ENCODE measurements around the gene GALK2. TPM values are rescaled to one million over a fixed set of nuclear protein-coding genes. Genes with fewer than 3 reads are reported as not detected.
A peak's percentile ranks its signal among the peaks of the same experiment; 100 is the strongest.

The GALK2 gene
- 10 to 100 TPM; 22.6 to 24.1 TPM for total RNA-seq

DNA sequence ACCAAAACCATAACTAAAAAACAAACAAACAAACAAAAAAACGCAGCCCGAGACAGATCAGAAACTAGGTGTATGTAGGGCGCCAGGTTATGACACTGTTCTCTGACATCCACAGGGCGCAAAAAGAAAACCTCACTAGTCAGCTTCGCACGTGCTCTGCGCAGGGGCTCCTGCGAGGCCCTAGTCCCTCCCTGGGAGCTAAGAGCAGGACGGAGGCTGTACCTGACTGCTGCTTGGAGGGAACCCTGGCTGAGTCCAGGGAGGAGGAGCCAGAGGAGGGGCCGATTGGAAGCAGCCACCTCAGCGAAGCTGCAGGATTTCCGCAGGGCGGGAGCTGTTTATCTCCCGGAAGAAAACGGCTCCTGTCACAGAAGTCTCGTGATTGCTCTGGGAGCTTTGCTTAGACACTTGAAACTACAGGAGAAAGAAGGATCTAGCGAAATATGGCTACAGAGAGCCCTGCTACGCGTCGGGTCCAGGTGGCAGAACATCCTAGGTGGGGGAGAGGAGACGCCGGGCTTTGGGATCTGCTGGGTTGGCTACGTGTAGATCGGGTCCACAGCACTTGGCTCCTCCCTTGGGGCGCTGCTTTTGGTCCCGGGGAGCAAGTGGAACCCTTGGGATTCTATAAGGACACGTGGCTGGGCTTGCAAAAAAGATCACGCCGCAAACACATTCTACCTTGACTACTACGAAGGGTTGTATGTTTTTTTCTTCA is at the start of gene GALK2:
GALK2 (plus strand) TSS at position 368 of the 718 bp plus-strand sequence; CDS start at position 444, 76 bp downstream.
- Mint-ChIP-seq H3K4me3 (peak within 1 kb of the TSS; percentile 96), H3K36me3 (ENCODE audit: low read depth) (peaks cover 4% of the 10 kb centered on the region), H3K27ac (peak within 1 kb of the TSS; percentile 94), H3K4me1 (ENCODE audit: low read depth) (peaks cover 25% of the 10 kb centered on the region), H3K27me3 (ENCODE audit: low read depth) (no peaks in the 10 kb centered on the region), H3K9me3 (no peaks in the 10 kb centered on the region)
- peak; percentile 91 for DNase-seq
- CTCF ChIA-PET: interaction anchor here (1.0 to 1.3 kb wide), 2 partner anchors 22 to 23 kb away, joined by 3 read pairs; no protein-coding TSS in a partner anchor
- intact Hi-C loops (cut with micrococcal nuclease): loop anchor here (1.0 kb wide), 4 partner anchors 15 to 359 kb away; partner anchors contain the start of genes CEP152, COPS2, EID1 and SECISBP2L

DNA sequence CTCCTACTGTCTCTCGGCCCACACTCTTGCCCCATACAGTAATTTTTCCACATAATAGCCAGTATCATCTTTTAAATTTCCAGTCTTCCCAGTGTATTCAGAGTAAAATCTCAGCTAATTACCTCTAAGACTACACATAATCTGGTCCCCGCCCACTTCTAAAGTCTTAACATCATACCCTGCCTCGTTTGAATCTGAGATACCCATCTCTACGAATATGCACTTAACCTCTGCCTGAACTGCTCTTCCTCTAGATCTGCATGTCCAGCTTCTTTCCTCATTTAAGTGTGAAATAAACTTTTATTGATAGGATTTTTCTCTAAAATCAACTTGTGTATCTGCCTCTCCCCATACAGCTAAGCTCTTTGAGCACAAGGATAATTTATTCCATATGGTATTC is 49.2 kb upstream of the GALK2 start:
- CTCF ChIA-PET: interaction anchor here (0.6 kb wide), 1 partner anchor 62 kb away, joined by 4 read pairs; no protein-coding TSS in a partner anchor
- H3K4me3 Mint-ChIP-seq: no peak overlapping the region
- H3K4me1 Mint-ChIP-seq (ENCODE audit: low read depth): no peaks in the 10 kb centered on the region
- H3K9me3 Mint-ChIP-seq: no peaks in the 10 kb centered on the region
- no peak overlapping the region for H3K27ac Mint-ChIP-seq
- intact Hi-C loops (cut with micrococcal nuclease): no loop called here
- H3K36me3 Mint-ChIP-seq (ENCODE audit: low read depth): peaks cover 13% of the 10 kb centered on the region
- H3K27me3 Mint-ChIP-seq (ENCODE audit: low read depth): no peaks in the 10 kb centered on the region
- DNase-seq: no peak

DNA sequence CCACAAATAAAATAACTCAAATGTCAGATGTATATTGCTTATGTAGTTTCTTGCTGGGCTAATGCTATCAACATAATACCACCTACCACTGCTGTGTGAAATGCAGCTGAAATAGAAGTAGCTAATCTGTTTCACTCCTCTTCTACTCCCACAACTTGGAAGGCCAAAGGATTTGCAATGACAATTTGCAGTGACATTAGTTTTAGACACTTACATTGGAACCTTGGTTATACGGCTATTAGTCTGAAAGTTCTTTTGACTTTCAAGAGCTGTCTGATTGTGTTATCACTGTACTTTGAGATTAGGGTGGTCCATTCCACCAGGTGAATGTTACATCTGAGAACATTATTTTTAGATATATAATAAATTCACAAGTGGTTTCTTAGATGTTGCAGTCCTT is 48.1 kb upstream of the GALK2 start:
- Mint-ChIP-seq H3K4me1 (ENCODE audit: low read depth) (no peaks in the 10 kb centered on the region), H3K9me3 (no peaks in the 10 kb centered on the region), H3K36me3 (ENCODE audit: low read depth) (peaks cover 4% of the 10 kb centered on the region), H3K4me3 (no peak overlapping the region), H3K27me3 (ENCODE audit: low read depth) (no peaks in the 10 kb centered on the region), H3K27ac (no peak overlapping the region)
- CTCF ChIA-PET: no interaction called here
- no peak for DNase-seq
- intact Hi-C loops (cut with micrococcal nuclease): no loop called here

DNA sequence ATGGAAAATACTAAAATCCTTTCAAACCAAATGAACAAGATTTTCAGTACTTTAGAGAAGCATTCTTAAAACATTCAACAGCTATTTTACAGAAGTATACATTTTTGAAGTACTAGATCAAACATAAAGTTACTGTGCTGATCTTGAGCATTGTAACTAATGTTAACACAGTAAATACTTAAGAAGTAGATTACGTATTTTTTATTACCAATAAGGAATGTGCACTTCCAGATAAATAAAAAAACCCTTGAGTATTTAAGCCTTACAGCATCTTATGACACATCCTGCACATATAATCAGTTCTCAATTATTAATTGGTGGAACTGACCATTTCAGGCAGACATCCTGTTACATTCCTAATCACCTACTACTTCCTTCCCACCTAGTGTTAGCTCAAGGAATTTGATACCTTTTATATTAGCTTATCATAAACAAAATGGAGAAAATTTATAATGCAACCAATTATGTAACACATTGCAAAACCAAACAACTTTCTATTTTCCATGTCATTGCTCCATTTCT is 47.4 kb upstream of the GALK2 start:
- Mint-ChIP-seq H3K4me3 (no peak overlapping the region), H3K36me3 (ENCODE audit: low read depth) (peaks cover 2% of the 10 kb centered on the region), H3K27ac (no peak overlapping the region), H3K9me3 (no peaks in the 10 kb centered on the region), H3K4me1 (ENCODE audit: low read depth) (no peaks in the 10 kb centered on the region), H3K27me3 (ENCODE audit: low read depth) (no peaks in the 10 kb centered on the region)
- no peak for DNase-seq
- CTCF ChIA-PET: no interaction called here
- intact Hi-C loops (cut with micrococcal nuclease): no loop called here

DNA sequence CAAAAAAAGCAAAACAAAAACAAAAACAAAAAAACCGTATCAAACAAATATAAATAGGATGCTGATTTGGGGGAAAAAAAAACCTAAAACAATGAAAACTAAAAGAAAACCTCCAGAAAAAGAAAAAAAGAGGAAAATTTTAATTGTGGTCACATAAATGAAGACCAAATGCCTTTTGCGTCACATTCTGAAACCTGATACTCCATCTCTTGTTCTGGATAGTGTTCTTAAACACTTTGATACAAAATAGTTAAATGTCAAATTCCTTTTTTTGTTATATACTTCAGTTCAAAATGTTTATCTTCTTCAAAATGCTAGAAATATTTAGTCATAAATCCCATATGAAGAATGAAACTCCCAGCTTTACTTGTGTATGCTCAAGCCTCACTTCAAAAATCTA is 45.7 kb upstream of the GALK2 start:
- CTCF ChIA-PET: no interaction called here

DNA sequence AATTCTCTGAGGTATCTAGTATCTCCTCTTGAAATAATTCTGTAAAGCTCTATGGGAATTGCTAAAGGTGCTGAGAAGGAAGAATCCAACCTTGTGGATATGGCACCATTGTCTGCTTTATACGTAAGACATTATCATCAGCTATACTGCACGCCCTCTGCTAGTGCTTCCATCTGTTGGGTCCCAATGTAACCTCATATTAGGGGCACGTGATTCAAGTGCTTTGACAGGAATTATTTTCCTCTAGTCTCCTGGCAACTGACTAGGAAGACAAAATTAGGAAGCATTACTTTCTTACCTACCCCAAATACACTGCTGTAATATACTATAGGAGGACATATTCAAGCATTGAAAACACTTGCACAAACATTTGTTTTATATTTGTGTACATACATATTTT is 38.6 kb upstream of the GALK2 start:
- peaks cover 32% of the 10 kb centered on the region for H3K36me3 Mint-ChIP-seq (ENCODE audit: low read depth)
- H3K4me3 Mint-ChIP-seq: no peak overlapping the region
- intact Hi-C loops (cut with micrococcal nuclease): no loop called here
- H3K27ac Mint-ChIP-seq: peak overlapping the region; percentile 44
- H3K9me3 Mint-ChIP-seq: no peaks in the 10 kb centered on the region
- no peak for DNase-seq
- CTCF ChIA-PET: interaction anchor here (0.7 kb wide), 1 partner anchor 14 kb away, joined by 3 read pairs; no protein-coding TSS in a partner anchor
- no peaks in the 10 kb centered on the region for H3K4me1 Mint-ChIP-seq (ENCODE audit: low read depth)
- no peaks in the 10 kb centered on the region for H3K27me3 Mint-ChIP-seq (ENCODE audit: low read depth)

More for the DNA sequence above, 45.7 kb upstream of the GALK2 start:
- no peak for DNase-seq
- H3K36me3 Mint-ChIP-seq (ENCODE audit: low read depth): peaks cover 8% of the 10 kb centered on the region
- no peaks in the 10 kb centered on the region for H3K9me3 Mint-ChIP-seq
- H3K4me3 Mint-ChIP-seq: no peak overlapping the region
- H3K27ac Mint-ChIP-seq: no peak overlapping the region
- no peaks in the 10 kb centered on the region for H3K27me3 Mint-ChIP-seq (ENCODE audit: low read depth)
- H3K4me1 Mint-ChIP-seq (ENCODE audit: low read depth): no peaks in the 10 kb centered on the region
- intact Hi-C loops (cut with micrococcal nuclease): no loop called here

DNA sequence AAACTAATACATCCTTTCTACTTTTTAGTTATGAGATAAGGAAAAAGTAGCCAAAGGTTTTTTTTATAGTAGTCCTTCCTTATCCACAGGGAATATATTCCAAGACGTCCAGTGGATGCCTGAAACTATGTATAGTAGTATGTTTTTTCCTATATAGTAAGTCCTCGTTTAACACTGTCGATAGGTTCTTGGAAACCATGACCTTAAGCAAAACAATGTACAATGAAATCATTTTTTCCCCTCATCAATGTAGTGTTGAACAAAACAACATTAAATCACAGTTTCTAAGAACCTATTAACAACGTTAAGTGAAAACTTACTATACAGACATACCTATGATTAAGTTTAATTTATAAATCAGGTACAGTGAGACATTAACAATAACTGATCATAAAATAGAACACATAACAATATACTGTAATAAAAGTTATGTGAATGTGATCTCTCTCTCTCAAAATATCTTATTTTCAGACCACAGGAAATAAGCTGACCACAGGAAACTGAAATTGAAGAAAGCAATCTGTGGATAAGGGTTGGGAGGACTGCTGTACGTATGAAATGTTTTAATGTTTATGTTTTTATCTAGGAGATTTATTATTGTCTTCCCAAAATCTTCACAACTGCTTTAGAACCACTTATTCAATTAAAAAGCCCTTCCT is 35.2 kb upstream of the GALK2 start:
- CTCF ChIA-PET: no interaction called here
- intact Hi-C loops (cut with micrococcal nuclease): no loop called here
- no peak for DNase-seq
- H3K36me3 Mint-ChIP-seq (ENCODE audit: low read depth): peaks cover 25% of the 10 kb centered on the region
- no peak overlapping the region for H3K4me3 Mint-ChIP-seq
- H3K9me3 Mint-ChIP-seq: no peaks in the 10 kb centered on the region
- peaks cover 1% of the 10 kb centered on the region for H3K4me1 Mint-ChIP-seq (ENCODE audit: low read depth)
- no peaks in the 10 kb centered on the region for H3K27me3 Mint-ChIP-seq (ENCODE audit: low read depth)
- H3K27ac Mint-ChIP-seq: no peak overlapping the region

DNA sequence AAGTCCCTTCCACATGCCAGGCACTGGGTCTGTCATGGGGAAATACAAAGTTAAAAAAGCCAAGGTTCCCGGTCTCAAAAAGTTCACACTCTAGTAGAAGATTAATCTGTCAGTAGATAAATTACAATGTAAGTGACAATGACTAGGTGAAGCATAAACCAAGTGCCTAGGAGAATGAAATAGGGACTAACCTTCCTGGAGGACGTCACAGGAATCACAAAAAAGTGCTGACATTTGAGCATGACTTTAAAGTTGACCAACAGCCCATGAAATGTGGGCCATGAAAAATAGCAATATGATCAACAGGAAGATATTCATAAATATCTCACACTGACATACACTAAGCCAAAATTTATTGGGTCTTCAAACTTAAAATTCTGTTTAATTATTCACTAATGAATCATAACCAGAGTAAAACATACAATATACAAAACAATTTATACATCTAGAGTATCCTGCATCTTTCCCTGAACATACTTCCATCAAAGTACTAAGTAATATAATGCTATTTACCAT is 34.6 kb upstream of the GALK2 start:
- no peak for DNase-seq
- intact Hi-C loops (cut with micrococcal nuclease): no loop called here
- H3K9me3 Mint-ChIP-seq: no peaks in the 10 kb centered on the region
- H3K36me3 Mint-ChIP-seq (ENCODE audit: low read depth): peaks cover 23% of the 10 kb centered on the region
- H3K4me3 Mint-ChIP-seq: no peak overlapping the region
- CTCF ChIA-PET: no interaction called here
- peaks cover 1% of the 10 kb centered on the region for H3K4me1 Mint-ChIP-seq (ENCODE audit: low read depth)
- H3K27ac Mint-ChIP-seq: no peak overlapping the region
- H3K27me3 Mint-ChIP-seq (ENCODE audit: low read depth): no peaks in the 10 kb centered on the region

DNA sequence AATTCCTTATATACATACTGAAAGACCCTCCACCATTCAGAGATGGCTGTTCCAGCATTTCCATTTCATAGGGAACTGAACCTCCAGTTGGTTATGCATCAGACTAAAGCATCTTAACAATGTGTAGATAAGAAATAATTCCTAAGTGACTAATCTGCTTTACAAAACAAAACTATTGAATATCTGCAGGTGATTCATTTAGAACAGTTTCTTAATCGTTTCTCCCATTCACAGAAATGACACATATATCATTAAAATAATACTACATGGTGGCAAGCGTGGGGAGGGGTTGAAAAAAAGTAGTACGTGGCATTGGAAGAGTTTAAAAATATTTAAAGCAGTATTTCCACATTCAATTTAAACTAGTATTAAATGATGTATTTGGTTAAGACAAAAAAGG is 34.1 kb upstream of the GALK2 start:
- no peaks in the 10 kb centered on the region for H3K9me3 Mint-ChIP-seq
- peaks cover 1% of the 10 kb centered on the region for H3K4me1 Mint-ChIP-seq (ENCODE audit: low read depth)
- intact Hi-C loops (cut with micrococcal nuclease): no loop called here
- no peak overlapping the region for H3K4me3 Mint-ChIP-seq
- no peak overlapping the region for H3K27ac Mint-ChIP-seq
- H3K27me3 Mint-ChIP-seq (ENCODE audit: low read depth): no peaks in the 10 kb centered on the region
- no peak for DNase-seq
- peaks cover 23% of the 10 kb centered on the region for H3K36me3 Mint-ChIP-seq (ENCODE audit: low read depth)
- CTCF ChIA-PET: no interaction called here

DNA sequence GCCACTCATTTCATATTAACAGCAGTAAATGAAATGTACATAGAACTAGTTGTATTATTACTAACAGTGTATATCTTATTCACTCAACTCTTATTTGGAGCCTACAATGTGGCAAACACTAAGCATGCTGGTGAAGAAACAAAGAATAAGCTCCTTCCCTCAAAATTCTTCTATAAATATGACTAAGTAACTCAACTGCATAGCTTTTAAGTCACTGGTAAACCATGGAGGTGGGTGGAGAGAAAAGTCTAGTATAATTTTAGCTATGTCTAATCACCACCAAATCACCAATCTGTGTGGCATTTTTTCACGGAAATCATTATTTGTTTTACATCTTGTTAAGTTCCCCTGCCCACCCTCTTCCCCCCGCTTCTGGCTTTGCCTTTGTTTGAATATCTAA is 32.2 kb upstream of the GALK2 start:
- peaks cover 28% of the 10 kb centered on the region for H3K36me3 Mint-ChIP-seq (ENCODE audit: low read depth)
- intact Hi-C loops (cut with micrococcal nuclease): no loop called here
- DNase-seq: no peak
- H3K27me3 Mint-ChIP-seq (ENCODE audit: low read depth): no peaks in the 10 kb centered on the region
- CTCF ChIA-PET: no interaction called here
- no peaks in the 10 kb centered on the region for H3K9me3 Mint-ChIP-seq
- no peak overlapping the region for H3K4me3 Mint-ChIP-seq
- peaks cover 1% of the 10 kb centered on the region for H3K4me1 Mint-ChIP-seq (ENCODE audit: low read depth)
- H3K27ac Mint-ChIP-seq: no peak overlapping the region

DNA sequence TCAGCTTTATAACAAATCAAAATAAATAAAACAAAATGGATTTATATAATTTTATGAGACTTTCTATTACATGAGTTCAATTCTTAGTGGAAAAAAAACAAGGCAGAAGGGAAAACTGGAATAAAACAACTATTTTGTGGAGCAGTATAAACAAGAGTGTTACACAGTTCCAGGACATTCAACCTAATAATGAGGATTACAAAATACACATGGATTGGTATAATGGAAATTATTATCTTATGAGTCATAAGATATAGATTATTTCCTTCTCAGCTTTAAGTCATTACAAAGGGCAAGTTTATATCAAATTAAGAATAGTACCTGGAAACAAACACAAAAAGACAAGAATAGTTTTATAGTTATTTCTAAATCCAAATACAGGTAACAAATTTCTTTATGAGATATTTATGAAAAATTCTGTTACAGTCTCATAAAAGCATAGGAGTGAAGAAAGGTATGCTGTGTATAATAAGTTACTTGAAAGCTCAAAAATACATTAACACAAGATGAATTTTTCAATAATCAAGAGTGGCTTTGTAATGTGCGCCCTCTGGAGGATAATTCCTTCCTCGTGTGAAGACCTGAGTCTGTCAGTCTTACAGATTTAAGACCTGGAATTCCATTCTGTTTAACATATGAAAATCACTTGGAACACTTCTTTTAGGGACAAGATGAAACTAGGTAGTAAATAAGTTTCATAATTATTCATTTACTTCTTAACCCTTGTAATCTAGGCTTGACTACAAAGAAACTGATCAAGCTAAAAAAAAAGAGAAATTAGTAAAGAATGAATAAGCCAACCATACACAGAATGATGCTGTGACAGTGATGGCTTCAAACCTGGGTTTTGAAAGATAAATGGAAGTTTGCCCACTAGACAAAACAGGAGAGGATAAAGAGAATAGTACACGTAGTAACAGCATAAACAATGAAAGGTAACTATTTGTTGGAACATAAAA is 24.1 kb upstream of the GALK2 start:
- H3K27ac Mint-ChIP-seq: no peak overlapping the region
- CTCF ChIA-PET: interaction anchor here (0.6 to 3.7 kb wide), 12 partner anchors 9 to 1531 kb away, joined by 3 to 16 read pairs (median 3); partner anchors contain the start of gene COPS2
- DNase-seq: peak; percentile 52
- no peaks in the 10 kb centered on the region for H3K27me3 Mint-ChIP-seq (ENCODE audit: low read depth)
- intact Hi-C loops (cut with micrococcal nuclease): loop anchor here (1.0 to 5.0 kb wide), 3 partner anchors 100 to 285 kb away; partner anchors contain the start of genes FGF7 and SECISBP2L
- H3K4me3 Mint-ChIP-seq: no peak overlapping the region
- H3K4me1 Mint-ChIP-seq (ENCODE audit: low read depth): peaks cover 43% of the 10 kb centered on the region
- peaks cover 24% of the 10 kb centered on the region for H3K36me3 Mint-ChIP-seq (ENCODE audit: low read depth)
- no peaks in the 10 kb centered on the region for H3K9me3 Mint-ChIP-seq
